HG03558 (cell line): ENCODE measurements around the gene AIG1.
"Not testable (repeated sequence)": the region's sequence is repeated elsewhere in the genome, so short reads cannot be mapped to it uniquely, and the experiment has no call there.

ENCODE experiments used
- ATAC-seq: cut with Tn5 transposase; IDR thresholded peaks from one replicate; pipeline ENCODE4 v1.9.1; 2021; ENCODE audit warnings: moderate number of reproducible peaks; ENCODE audit not compliant: unreplicated experiment; ENCODE audit errors: extremely low read depth

AIG1 gene

GRCh38 chr6:143060806-143061596 is at the start of gene AIG1:
AIG1 (plus strand) TSS chr6:143060889; CDS start chr6:143060926, 37 bp downstream.
- ATAC-seq = no peak

GRCh38 chr6:143014764-143015163 is 45.9 kb upstream of the AIG1 start:
- no peak for ATAC-seq

GRCh38 chr6:143015300-143015706 is 45.4 kb upstream of the AIG1 start:
- ATAC-seq = no peak

- no peak for ATAC-seq
Observed at GRCh38 chr6:143018955-143019354, 41.7 kb upstream of the AIG1 start.

GRCh38 chr6:143020862-143021261 is 39.8 kb upstream of the AIG1 start:
- ATAC-seq = not testable (repeated sequence)

- no peak for ATAC-seq
Observed at GRCh38 chr6:143021543-143021942, 39.1 kb upstream of the AIG1 start.

- no peak for ATAC-seq
Observed at GRCh38 chr6:143022587-143022986, 38.1 kb upstream of the AIG1 start.

- ATAC-seq = no peak
Observed at GRCh38 chr6:143023695-143024094, 37.0 kb upstream of the AIG1 start.

GRCh38 chr6:143024977-143025376 is 35.7 kb upstream of the AIG1 start:
- ATAC-seq = no peak

- ATAC-seq = no peak
Observed at GRCh38 chr6:143026696-143027449, 33.8 kb upstream of the AIG1 start.

- no peak for ATAC-seq
Observed at GRCh38 chr6:143034689-143035334, 25.9 kb upstream of the AIG1 start.

- ATAC-seq = no peak
Observed at GRCh38 chr6:143037470-143037869, 23.2 kb upstream of the AIG1 start.

- no peak for ATAC-seq
Observed at GRCh38 chr6:143038833-143039232, 21.9 kb upstream of the AIG1 start.

- no peak for ATAC-seq
Observed at GRCh38 chr6:143039548-143039947, 21.1 kb upstream of the AIG1 start.

GRCh38 chr6:143040018-143040417 is 20.7 kb upstream of the AIG1 start:
- ATAC-seq = no peak

GRCh38 chr6:143044345-143044744 is 16.3 kb upstream of the AIG1 start:
- ATAC-seq = not testable (repeated sequence)

- ATAC-seq = no peak
Observed at GRCh38 chr6:143049611-143050010, 11.1 kb upstream of the AIG1 start.

GRCh38 chr6:143050509-143050908 is 10.2 kb upstream of the AIG1 start:
- no peak for ATAC-seq

GRCh38 chr6:143052282-143052681 is 8.4 kb upstream of the AIG1 start:
- no peak for ATAC-seq

GRCh38 chr6:143053856-143054255 is 6.8 kb upstream of the AIG1 start:
- ATAC-seq = no peak

- ATAC-seq = no peak
Observed at GRCh38 chr6:143054329-143054728, 6.4 kb upstream of the AIG1 start.
